HCT116 (cell line): Measurements from ENCODE around the gene MYO1E. TPM values are rescaled to one million over a fixed set of nuclear protein-coding genes. Genes with fewer than 3 reads are reported as not detected.

Source experiments
- ATAC-seq: fragments of 200-7000 bp; cut with Tn5 transposase; 2 replicates; pipeline ENCODE4 v1.9.1; 2020; ENCODE audit warnings: mild to moderate bottlenecking, moderate library complexity
- BruUV-seq: library from RNA; stranded (reverse); fragments of 400-500 nt; replicated peaks from 2 replicates; lab custom pipeline; 2021; lab: Mats Ljungman, UMichigan
- CTCF ChIA-PET: fragments of 300-600 bp; sonication (Branson Sonifier 250); formaldehyde crosslinking; loops from one replicate; lab custom pipeline; 2021; ENCODE audit warnings: antibody characterized with exemption; lab: Charles Lee
- POLR2A ChIA-PET: fragments of 300-600, 350-600 bp; sonication (Branson Sonifier 250); formaldehyde crosslinking; loops from one replicate; lab custom pipeline; 2021; ENCODE audit warnings: antibody characterized with exemption; lab: Charles Lee
- RAD21 ChIA-PET, 2 experiments: fragments of 300-600 bp; sonication (Branson Sonifier 250); formaldehyde crosslinking; loops; one replicate each; lab custom pipeline; 2023; ENCODE audit warnings: low total read pairs in 2 of 2; ENCODE audit not compliant: uncharacterized antibody in 2 of 2, unreplicated experiment in 2 of 2, low non-redundant PET in 1 of 2; lab: Charles Lee
- DNase-seq: peaks from one replicate; pipeline ENCODE4 v3.0.0-alpha.2; 2010; ENCODE audit warnings: low read depth, low spot score
- H2AFZ ChIP-seq: fragments of 200-600 bp; shearing (Covaris generic), sonication (generic); 2 replicates; pipeline ENCODE4 v1.6.1; 2017; ENCODE audit warnings: low read depth, mixed run types, mixed read lengths, antibody characterized with exemption, low read length; ENCODE audit not compliant: poor library complexity, severe bottlenecking
- H3K27ac ChIP-seq: 2 replicates; pipeline ENCODE4 v1.5.1; 2012; ENCODE audit warnings: low read depth, low read length
- H3K27me3 ChIP-seq: fragments of 200-600 bp; sonication (generic); 2 replicates; pipeline ENCODE4 v1.6.1; 2016; ENCODE audit warnings: mixed run types, low read length, mixed read lengths; ENCODE audit not compliant: insufficient read depth
- H3K36me3 ChIP-seq, 2 experiments: fragments of 200-500 bp in 1 of 2; fragments of 200-600 bp in 1 of 2; sonication (Bioruptor generic) in 1 of 2; sonication (generic) in 1 of 2; 2 replicates each; pipeline versions ENCODE4 v1.5.1 to v1.6.1; 2014 to 2016; ENCODE audit warnings: low read length in 2 of 2, inconsistent platforms in 1 of 2, mixed read lengths in 1 of 2, mixed run types in 1 of 2; ENCODE audit not compliant: insufficient read depth in 2 of 2, control insufficient read depth in 1 of 2
- H3K4me1 ChIP-seq, 2 experiments: fragments of 200-600 bp in 1 of 2; sonication (generic) in 1 of 2; 2 replicates each; pipeline versions ENCODE4 v1.5.1 to v1.6.1; 2012 to 2017; ENCODE audit warnings: low read length in 2 of 2, inconsistent platforms in 1 of 2, mild to moderate bottlenecking in 1 of 2, mixed read lengths in 1 of 2, mixed run types in 1 of 2, moderate library complexity in 1 of 2; ENCODE audit not compliant: insufficient read depth in 2 of 2, control insufficient read depth in 1 of 2
- H3K4me2 ChIP-seq: fragments of 200-600 bp; sonication (generic); 2 replicates; pipeline ENCODE4 v1.6.1; 2017; ENCODE audit warnings: mixed run types, low read length, mixed read lengths
- H3K4me3 ChIP-seq, 2 experiments: fragments of 200-600 bp in 1 of 2; sonication (generic) in 1 of 2; replicated peaks in 1 of 2; 2 replicates each; pipeline ENCODE4 v1.5.1; 2011 to 2016; ENCODE audit warnings: low read length in 2 of 2, control low read depth in 1 of 2, low read depth in 1 of 2, mild to moderate bottlenecking in 1 of 2, mixed read lengths in 1 of 2, mixed run types in 1 of 2
- H3K79me2 ChIP-seq: fragments of 200-600 bp; sonication (generic); 2 replicates; pipeline ENCODE4 v1.6.1; 2017; ENCODE audit warnings: mild to moderate bottlenecking, mixed run types, low read length, moderate library complexity, mixed read lengths; ENCODE audit not compliant: insufficient read depth
- H3K9ac ChIP-seq: fragments of 200-600 bp; sonication (generic); 2 replicates; pipeline ENCODE4 v1.6.1; 2016; ENCODE audit warnings: low read length, mixed read lengths
- H3K9me2 ChIP-seq: fragments of 200-600 bp; sonication (generic), shearing (Covaris generic); 2 replicates; pipeline ENCODE4 v1.6.1; 2017; ENCODE audit warnings: mixed run types, mild to moderate bottlenecking, moderate library complexity; ENCODE audit not compliant: insufficient read depth
- H3K9me3 ChIP-seq, 2 experiments: fragments of 200-500 bp in 1 of 2; fragments of 200-600 bp in 1 of 2; sonication (Bioruptor generic) in 1 of 2; sonication (generic) in 1 of 2; 2 replicates each; pipeline ENCODE4 v1.6.1; 2014 to 2017; ENCODE audit warnings: low read length in 2 of 2, mixed read lengths in 2 of 2, inconsistent platforms in 1 of 2, low read depth in 1 of 2, mild to moderate bottlenecking in 1 of 2, mixed run types in 1 of 2, moderate library complexity in 1 of 2; ENCODE audit not compliant: control insufficient read depth in 1 of 2, insufficient read depth in 1 of 2
- H4K20me1 ChIP-seq: fragments of 200-600 bp; sonication (generic), shearing (Covaris generic); 2 replicates; pipeline ENCODE4 v1.6.1; 2017; ENCODE audit warnings: mixed run types, mild to moderate bottlenecking, moderate library complexity; ENCODE audit not compliant: insufficient read depth
- CBX3 ChIP-seq: IDR thresholded peaks from 2 replicates; pipeline ENCODE4 v1.6.1; 2012; ENCODE audit warnings: low read depth
- CEBPB ChIP-seq: IDR thresholded peaks from 2 replicates; pipeline ENCODE4 v1.6.1; 2012; ENCODE audit warnings: low read depth
- EZH2 ChIP-seq: fragments of 200-600 bp; sonication (generic); IDR thresholded peaks from 2 replicates; pipeline ENCODE4 v1.6.1; 2017; ENCODE audit warnings: antibody characterized with exemption, mixed run types
- FOSL1 ChIP-seq: IDR thresholded peaks from 2 replicates; pipeline ENCODE4 v1.6.1; 2012; ENCODE audit warnings: low read depth
- POLR2A ChIP-seq: IDR thresholded peaks from 2 replicates; pipeline ENCODE4 v1.7.0; 2011; ENCODE audit warnings: borderline replicate concordance; ENCODE audit not compliant: insufficient read depth, insufficient read length; ENCODE audit errors: extremely low read depth
- POLR2AphosphoS5 ChIP-seq: IDR thresholded peaks from 2 replicates; pipeline ENCODE4 v1.6.1; 2011; ENCODE audit warnings: mild to moderate bottlenecking, low read depth, low read length, moderate library complexity
- RAD21 ChIP-seq: IDR thresholded peaks from 2 replicates; pipeline ENCODE4 v1.6.1; 2012; ENCODE audit warnings: low read depth, mild to moderate bottlenecking
- SIN3A ChIP-seq: IDR thresholded peaks from 2 replicates; pipeline ENCODE4 v1.6.1; 2012; ENCODE audit warnings: low read depth
- SP1 ChIP-seq: IDR thresholded peaks from 2 replicates; pipeline ENCODE4 v1.6.1; 2012; ENCODE audit warnings: low read depth
- TCF7L2 ChIP-seq: IDR thresholded peaks from 2 replicates; pipeline ENCODE4 v1.7.0; 2011; ENCODE audit warnings: borderline replicate concordance, inconsistent platforms; ENCODE audit not compliant: insufficient read depth, insufficient read length; ENCODE audit errors: extremely low read depth
- YY1 ChIP-seq: IDR thresholded peaks from 2 replicates; pipeline ENCODE4 v1.6.1; 2011; ENCODE audit warnings: low read length, low read depth, moderate library complexity, mild to moderate bottlenecking; ENCODE audit not compliant: insufficient replicate concordance; ENCODE audit errors: extremely low read depth
- ZFX ChIP-seq: fragments of 450-650 bp; IDR thresholded peaks from 2 replicates; pipeline ENCODE4 v1.6.1; 2017
- ZNF274 ChIP-seq: fragments of 200-500 bp; sonication (Bioruptor generic); IDR thresholded peaks from 2 replicates; pipeline ENCODE4 v1.6.1; 2014; ENCODE audit warnings: mild to moderate bottlenecking, low read depth, low read length, inconsistent platforms
- intact Hi-C: fragments of 100-400 bp; cut with micrococcal nuclease; formaldehyde crosslinking; loops from 2 replicates; pipeline ENCODE4 v1.10.0; 2022
- total RNA-seq: library from RNA; stranded (reverse); gene quantifications from one replicate; pipeline ENCODE4 v1.2.1, GENCODE V29; 2021; ENCODE audit not compliant: unreplicated experiment
- TF ChIP-seq, protein P1 (sequence below): IDR thresholded peaks from 2 replicates; pipeline ENCODE4 v1.6.1; 2011; ENCODE audit warnings: mild to moderate bottlenecking, low read length, moderate library complexity; ENCODE audit not compliant: insufficient replicate concordance; ENCODE audit errors: extremely low read depth
- TF ChIP-seq, protein P2 (sequence below), 3 experiments: fragments of 200-600 bp in 1 of 3; sonication (generic) in 1 of 3; IDR thresholded peaks in 2 of 3; conservative IDR thresholded peaks in 1 of 3; 2 replicates each; pipeline ENCODE4 v1.5.1; 2012 to 2017; ENCODE audit warnings: low read depth in 2 of 3, low read length in 2 of 3, antibody characterized with exemption in 1 of 3, borderline replicate concordance in 1 of 3, control low read depth in 1 of 3, mild to moderate bottlenecking in 1 of 3, mixed read lengths in 1 of 3, mixed run types in 1 of 3, moderate library complexity in 1 of 3; ENCODE audit not compliant: insufficient read depth in 1 of 3
- TF ChIP-seq, protein P3 (sequence below): IDR thresholded peaks from 2 replicates; pipeline ENCODE4 v1.6.1; 2012

MYO1E gene
- total RNA-seq, 1 experiment from 2014 or later: 182 TPM

DNA sequence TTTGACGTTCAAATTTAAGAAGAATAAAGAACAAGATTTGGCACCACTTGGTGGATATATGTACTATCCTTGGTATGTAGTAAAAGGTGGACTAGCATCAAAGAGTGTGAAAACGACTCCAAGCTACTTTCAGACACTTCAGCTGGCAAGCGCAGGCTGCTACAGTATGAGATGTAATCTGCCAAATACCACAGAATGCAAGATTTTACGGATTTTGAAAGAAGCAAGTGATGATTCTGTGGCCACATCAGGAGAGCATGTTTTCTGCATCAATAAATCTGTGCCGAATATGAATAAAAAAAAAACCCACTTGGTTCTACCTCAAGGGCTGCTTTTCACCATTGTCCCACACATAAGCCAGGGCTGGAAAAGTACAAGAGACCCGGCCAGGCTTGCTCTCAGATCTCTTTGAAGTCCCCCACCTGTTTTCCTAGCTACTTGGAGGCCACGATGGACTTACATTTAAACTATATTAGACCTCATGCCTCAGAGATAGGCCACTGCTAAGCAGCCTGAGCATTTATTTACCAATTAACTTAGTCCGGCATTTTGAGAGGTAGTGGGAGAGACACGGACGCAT is 37.4 kb downstream of the MYO1E start:
- Histone ChIP-seq H3K27me3 (no peaks in the 10 kb centered on the region), H3K27ac (no peak overlapping the region), H4K20me1 (no peaks in the 10 kb centered on the region), H3K4me1 (peaks cover 15 to 56% of the 10 kb centered on the region in 2 experiments), H3K36me3 (no peaks in the 10 kb centered on the region), H3K9me3 (no peaks in the 10 kb centered on the region), H3K4me3 (no peak overlapping the region), H3K79me2 (peaks cover 68% of the 10 kb centered on the region), H3K9ac (no peak overlapping the region), H2AFZ (no peak overlapping the region), H3K4me2 (no peak overlapping the region), H3K9me2 (no peaks in the 10 kb centered on the region)
- DNase-seq: no peak
- ATAC-seq: no peak
- ChIA-PET POLR2A (no interaction called here), RAD21 (no interaction called here), CTCF (no interaction called here)
- BruUV-seq: no TSS peak
- intact Hi-C loops: no loop called here
- TF ChIP-seq, protein P1, sequence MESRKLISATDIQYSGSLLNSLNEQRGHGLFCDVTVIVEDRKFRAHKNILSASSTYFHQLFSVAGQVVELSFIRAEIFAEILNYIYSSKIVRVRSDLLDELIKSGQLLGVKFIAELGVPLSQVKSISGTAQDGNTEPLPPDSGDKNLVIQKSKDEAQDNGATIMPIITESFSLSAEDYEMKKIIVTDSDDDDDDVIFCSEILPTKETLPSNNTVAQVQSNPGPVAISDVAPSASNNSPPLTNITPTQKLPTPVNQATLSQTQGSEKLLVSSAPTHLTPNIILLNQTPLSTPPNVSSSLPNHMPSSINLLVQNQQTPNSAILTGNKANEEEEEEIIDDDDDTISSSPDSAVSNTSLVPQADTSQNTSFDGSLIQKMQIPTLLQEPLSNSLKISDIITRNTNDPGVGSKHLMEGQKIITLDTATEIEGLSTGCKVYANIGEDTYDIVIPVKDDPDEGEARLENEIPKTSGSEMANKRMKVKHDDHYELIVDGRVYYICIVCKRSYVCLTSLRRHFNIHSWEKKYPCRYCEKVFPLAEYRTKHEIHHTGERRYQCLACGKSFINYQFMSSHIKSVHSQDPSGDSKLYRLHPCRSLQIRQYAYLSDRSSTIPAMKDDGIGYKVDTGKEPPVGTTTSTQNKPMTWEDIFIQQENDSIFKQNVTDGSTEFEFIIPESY: no peak
- no peak for TF ChIP-seq SP1
- TF ChIP-seq ZNF274: no peak
- TF ChIP-seq YY1: no peak
- no peak for TF ChIP-seq TCF7L2
- TF ChIP-seq, protein P2, sequence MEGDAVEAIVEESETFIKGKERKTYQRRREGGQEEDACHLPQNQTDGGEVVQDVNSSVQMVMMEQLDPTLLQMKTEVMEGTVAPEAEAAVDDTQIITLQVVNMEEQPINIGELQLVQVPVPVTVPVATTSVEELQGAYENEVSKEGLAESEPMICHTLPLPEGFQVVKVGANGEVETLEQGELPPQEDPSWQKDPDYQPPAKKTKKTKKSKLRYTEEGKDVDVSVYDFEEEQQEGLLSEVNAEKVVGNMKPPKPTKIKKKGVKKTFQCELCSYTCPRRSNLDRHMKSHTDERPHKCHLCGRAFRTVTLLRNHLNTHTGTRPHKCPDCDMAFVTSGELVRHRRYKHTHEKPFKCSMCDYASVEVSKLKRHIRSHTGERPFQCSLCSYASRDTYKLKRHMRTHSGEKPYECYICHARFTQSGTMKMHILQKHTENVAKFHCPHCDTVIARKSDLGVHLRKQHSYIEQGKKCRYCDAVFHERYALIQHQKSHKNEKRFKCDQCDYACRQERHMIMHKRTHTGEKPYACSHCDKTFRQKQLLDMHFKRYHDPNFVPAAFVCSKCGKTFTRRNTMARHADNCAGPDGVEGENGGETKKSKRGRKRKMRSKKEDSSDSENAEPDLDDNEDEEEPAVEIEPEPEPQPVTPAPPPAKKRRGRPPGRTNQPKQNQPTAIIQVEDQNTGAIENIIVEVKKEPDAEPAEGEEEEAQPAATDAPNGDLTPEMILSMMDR (IDR thresholded peaks at IDR 0.05 in 2 of 3, conservative IDR thresholded peaks at IDR 0.05 in 1 of 3; ENCODE audit: borderline replicate concordance in 1 of 3, insufficient read depth in 1 of 3, low read depth in 2 of 3, low read length in 2 of 3): no peak
- no peak for TF ChIP-seq CEBPB
- TF ChIP-seq ZFX: no peak
- no peak for TF ChIP-seq POLR2A
- no peak for TF ChIP-seq EZH2
- TF ChIP-seq, protein P3, sequence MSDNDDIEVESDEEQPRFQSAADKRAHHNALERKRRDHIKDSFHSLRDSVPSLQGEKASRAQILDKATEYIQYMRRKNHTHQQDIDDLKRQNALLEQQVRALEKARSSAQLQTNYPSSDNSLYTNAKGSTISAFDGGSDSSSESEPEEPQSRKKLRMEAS: no peak
- no peak for TF ChIP-seq CBX3
- no peak for TF ChIP-seq SIN3A
- no peak for TF ChIP-seq POLR2AphosphoS5
- TF ChIP-seq FOSL1: no peak
- TF ChIP-seq RAD21: no peak
